WTC11 (cell line): ENCODE measurements around the gene CACNA1E. TPM values are rescaled to one million over a fixed set of nuclear protein-coding genes. Genes with fewer than 3 reads are reported as not detected.

Source experiments
- ATAC-seq: fragments of 200-7000 bp; cut with Tn5 transposase; 2 replicates; pipeline ENCODE4 v1.10.0; 2021; ENCODE audit warnings: mild to moderate bottlenecking, moderate library complexity
- CTCF ChIA-PET: fragments of 300-600 bp; sonication (Branson Sonifier 250); formaldehyde crosslinking; loops from one replicate; lab custom pipeline; 2021; ENCODE audit warnings: antibody characterized with exemption; lab: Charles Lee
- POLR2A ChIA-PET: fragments of 350-600 bp; sonication (Branson Sonifier 250); formaldehyde crosslinking; loops from one replicate; lab custom pipeline; 2021; ENCODE audit warnings: antibody characterized with exemption; lab: Charles Lee
- DNase-seq: peaks from one replicate; pipeline ENCODE4 v3.0.0; 2021; ENCODE audit warnings: low spot score
- H3K27ac Mint-ChIP-seq: 2 replicates; pipeline ENCODE4 v1.8.0; 2021; ENCODE audit warnings: mixed read lengths
- H3K27me3 Mint-ChIP-seq: 2 replicates; pipeline ENCODE4 v1.8.0; 2021; ENCODE audit warnings: low read depth, mild to moderate bottlenecking, moderate library complexity, mixed read lengths
- H3K36me3 Mint-ChIP-seq: 2 replicates; pipeline ENCODE4 v1.8.0; 2021; ENCODE audit warnings: mixed read lengths
- H3K4me1 Mint-ChIP-seq: 2 replicates; pipeline ENCODE4 v1.8.0; 2022; ENCODE audit warnings: mixed read lengths
- H3K4me3 Mint-ChIP-seq: 2 replicates; pipeline ENCODE4 v1.8.0; 2021; ENCODE audit warnings: mild to moderate bottlenecking, moderate library complexity, mixed read lengths
- H3K9me3 Mint-ChIP-seq: 2 replicates; pipeline ENCODE4 v1.8.0; 2021; ENCODE audit warnings: mixed read lengths
- ELF4 ChIP-seq: sonication (generic); formaldehyde crosslinking; IDR thresholded peaks from 2 replicates; pipeline ENCODE4 v1.8.1; 2022; ENCODE audit warnings: low read depth, mild to moderate bottlenecking, moderate library complexity, missing genetic modification reagents
- NFYB ChIP-seq: sonication (generic); formaldehyde crosslinking; conservative IDR thresholded peaks from 2 replicates; pipeline ENCODE4 v1.8.0; 2022; ENCODE audit warnings: low read depth, missing genetic modification reagents
- RELA ChIP-seq: sonication (generic); formaldehyde crosslinking; IDR thresholded peaks from 2 replicates; pipeline ENCODE4 v1.8.1; 2022; ENCODE audit warnings: missing genetic modification reagents, mild to moderate bottlenecking, borderline replicate concordance
- ZNF232 ChIP-seq: sonication (generic); formaldehyde crosslinking; IDR thresholded peaks from 2 replicates; pipeline ENCODE4 v1.8.0; 2022; ENCODE audit warnings: mild to moderate bottlenecking, missing genetic modification reagents
- ZNF263 ChIP-seq: sonication (generic); formaldehyde crosslinking; IDR thresholded peaks from 2 replicates; pipeline ENCODE4 v1.8.1; 2022; ENCODE audit warnings: low read depth, mild to moderate bottlenecking, moderate library complexity, missing genetic modification reagents
- total RNA-seq: library from RNA; stranded (reverse); gene quantifications from 3 replicates; pipeline ENCODE4 v1.2.3, GENCODE V29; 2021
- TF ChIP-seq, protein P1 (sequence below): sonication (generic); formaldehyde crosslinking; IDR thresholded peaks from 2 replicates; pipeline ENCODE4 v1.8.0; 2023; ENCODE audit warnings: mild to moderate bottlenecking, missing genetic modification reagents
- TF ChIP-seq, protein P2 (sequence below): fragments of 250-450 bp; sonication (Bioruptor Pico); conservative IDR thresholded peaks from 2 replicates; pipeline ENCODE4 v1.9.0; 2021; ENCODE audit warnings: mild to moderate bottlenecking
- TF ChIP-seq, protein P3 (sequence below): fragments of 250-450 bp; sonication (Bioruptor Pico); IDR thresholded peaks from 2 replicates; pipeline ENCODE4 v2.1.2; 2022; ENCODE audit warnings: mild to moderate bottlenecking, moderate library complexity
- TF ChIP-seq, protein P4 (sequence below): sonication (generic); formaldehyde crosslinking; IDR thresholded peaks from 2 replicates; pipeline ENCODE4 v1.8.1; 2022; ENCODE audit warnings: mild to moderate bottlenecking, moderate library complexity, missing genetic modification reagents
- TF ChIP-seq, protein P5 (sequence below): sonication (generic); formaldehyde crosslinking; IDR thresholded peaks from 2 replicates; pipeline ENCODE4 v1.8.0; 2023; ENCODE audit warnings: missing genetic modification reagents
- TF ChIP-seq, protein P6 (sequence below): sonication (generic); formaldehyde crosslinking; IDR thresholded peaks from 2 replicates; pipeline ENCODE4 v1.8.1; 2022; ENCODE audit warnings: low read depth, mild to moderate bottlenecking, moderate library complexity, missing genetic modification reagents, borderline replicate concordance

The CACNA1E gene
- total RNA-seq, 1 experiment from 2014 or later, result 0.63 TPM

DNA sequence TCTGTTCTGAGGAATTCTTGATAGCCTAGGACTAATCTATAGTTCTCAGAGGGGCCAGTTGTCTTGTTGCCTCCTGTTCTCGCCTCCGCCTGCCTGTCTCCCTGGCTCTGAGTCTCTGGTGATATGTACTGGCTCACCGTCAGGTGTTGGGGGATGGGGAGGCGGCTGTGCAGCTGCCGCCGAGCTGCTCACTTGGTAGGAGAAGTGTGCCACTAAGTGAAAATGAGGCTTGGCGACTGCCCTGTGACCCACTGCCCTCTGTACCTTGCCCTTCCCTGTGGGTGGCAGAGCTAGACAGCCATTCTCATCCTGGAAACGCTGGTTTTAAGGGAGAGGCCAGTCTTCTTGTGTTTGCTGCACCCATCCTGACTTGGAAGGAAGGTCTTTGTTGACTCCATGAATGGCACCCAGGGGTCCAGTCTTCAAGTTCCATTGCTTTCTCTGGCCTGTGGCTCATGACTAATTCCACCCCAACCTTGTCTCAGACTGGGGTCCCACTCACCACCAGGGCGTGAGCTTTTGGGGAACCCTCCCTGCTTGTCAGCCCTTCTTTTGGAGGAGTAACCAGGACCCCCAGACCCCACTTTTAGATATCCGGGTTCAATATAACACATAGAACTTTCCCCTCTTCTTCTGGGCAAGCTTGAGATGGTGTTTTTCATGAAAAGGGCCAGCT lies 120.6 kb downstream of the CACNA1E start (continued):
- TF ChIP-seq, protein P1, sequence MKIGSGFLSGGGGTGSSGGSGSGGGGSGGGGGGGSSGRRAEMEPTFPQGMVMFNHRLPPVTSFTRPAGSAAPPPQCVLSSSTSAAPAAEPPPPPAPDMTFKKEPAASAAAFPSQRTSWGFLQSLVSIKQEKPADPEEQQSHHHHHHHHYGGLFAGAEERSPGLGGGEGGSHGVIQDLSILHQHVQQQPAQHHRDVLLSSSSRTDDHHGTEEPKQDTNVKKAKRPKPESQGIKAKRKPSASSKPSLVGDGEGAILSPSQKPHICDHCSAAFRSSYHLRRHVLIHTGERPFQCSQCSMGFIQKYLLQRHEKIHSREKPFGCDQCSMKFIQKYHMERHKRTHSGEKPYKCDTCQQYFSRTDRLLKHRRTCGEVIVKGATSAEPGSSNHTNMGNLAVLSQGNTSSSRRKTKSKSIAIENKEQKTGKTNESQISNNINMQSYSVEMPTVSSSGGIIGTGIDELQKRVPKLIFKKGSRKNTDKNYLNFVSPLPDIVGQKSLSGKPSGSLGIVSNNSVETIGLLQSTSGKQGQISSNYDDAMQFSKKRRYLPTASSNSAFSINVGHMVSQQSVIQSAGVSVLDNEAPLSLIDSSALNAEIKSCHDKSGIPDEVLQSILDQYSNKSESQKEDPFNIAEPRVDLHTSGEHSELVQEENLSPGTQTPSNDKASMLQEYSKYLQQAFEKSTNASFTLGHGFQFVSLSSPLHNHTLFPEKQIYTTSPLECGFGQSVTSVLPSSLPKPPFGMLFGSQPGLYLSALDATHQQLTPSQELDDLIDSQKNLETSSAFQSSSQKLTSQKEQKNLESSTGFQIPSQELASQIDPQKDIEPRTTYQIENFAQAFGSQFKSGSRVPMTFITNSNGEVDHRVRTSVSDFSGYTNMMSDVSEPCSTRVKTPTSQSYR (CRISPR knock-in tag), result no peak
- TF ChIP-seq, protein P2, sequence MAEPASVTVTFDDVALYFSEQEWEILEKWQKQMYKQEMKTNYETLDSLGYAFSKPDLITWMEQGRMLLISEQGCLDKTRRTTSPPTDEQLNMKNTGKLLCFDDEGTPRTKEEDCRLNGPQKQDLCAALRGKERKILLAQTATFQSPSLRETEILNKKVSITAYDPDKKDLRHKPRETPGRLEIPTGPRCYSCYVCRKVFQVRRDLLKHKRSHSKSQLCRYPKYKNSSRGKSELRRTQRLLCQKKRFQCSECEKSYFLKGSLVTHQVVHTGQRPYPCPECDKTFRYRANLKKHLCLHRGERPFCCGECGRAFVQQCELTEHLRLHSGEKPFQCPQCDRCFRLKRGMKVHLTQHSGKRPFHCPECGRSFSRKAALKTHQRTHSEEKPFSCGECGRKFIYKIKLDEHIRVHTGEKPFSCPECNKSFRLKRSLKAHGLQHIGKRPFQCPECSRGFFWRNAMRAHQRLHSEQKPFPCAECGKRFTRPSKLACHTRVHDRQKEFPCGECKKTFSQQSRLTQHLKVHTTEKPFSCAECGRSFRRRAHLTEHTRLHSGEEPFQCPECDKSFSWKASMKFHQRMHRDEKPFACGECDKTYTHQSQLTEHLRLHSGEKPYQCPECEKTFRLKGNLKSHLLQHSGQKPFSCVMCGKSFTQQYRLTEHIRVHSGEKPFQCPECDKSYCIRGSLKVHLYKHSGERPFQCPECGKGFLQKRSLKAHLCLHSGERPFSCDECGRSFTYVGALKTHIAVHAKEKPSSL (CRISPR knock-in tag), result no peak
- no peak for TF ChIP-seq RELA (CRISPR knock-in tag)
- TF ChIP-seq, protein P3, sequence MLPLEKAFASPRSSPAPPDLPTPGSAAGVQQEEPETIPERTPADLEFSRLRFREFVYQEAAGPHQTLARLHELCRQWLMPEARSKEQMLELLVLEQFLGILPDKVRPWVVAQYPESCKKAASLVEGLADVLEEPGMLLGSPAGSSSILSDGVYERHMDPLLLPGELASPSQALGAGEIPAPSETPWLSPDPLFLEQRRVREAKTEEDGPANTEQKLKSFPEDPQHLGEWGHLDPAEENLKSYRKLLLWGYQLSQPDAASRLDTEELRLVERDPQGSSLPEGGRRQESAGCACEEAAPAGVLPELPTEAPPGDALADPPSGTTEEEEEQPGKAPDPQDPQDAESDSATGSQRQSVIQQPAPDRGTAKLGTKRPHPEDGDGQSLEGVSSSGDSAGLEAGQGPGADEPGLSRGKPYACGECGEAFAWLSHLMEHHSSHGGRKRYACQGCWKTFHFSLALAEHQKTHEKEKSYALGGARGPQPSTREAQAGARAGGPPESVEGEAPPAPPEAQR (CRISPR knock-in tag), result no peak
- TF ChIP-seq, all 79 proteins: peak for 0

DNA sequence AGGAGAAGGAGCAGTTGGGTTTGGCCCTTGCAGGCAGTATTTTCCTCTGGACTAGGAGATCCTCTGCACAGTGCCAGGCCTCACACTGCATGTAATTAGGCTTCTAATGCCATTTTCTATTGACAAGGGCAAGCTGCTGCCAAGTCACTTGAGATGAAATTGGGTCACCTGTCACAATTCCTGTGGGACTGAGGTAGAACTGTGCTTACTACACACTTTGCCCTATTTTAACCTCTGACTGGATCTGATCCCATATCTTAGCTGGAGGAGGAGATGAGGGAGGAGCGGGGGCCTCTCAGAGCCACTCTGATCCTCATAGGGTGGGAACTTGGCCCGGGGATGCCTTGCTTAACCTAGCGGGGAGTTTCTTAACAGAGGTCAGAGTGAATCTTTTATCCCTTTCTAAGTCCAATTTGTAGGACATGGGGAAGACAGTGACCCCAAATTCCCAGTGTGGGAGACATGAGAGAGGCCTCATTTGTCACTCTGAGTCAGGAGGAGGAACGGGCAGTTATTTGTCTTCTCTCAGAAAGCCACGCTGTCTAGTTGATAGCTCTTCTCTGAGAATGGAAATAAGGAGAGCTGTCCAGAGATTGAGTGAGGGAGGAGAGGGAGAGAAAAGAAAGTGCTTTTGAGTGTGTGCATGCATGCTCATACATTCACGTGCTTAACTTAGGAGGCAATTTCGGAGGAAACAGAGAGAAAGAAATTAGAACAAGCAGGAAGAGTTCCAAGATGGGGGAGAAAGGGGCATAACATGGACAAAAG lies 121.3 kb downstream of the CACNA1E start:
- H3K4me1 Mint-ChIP-seq, result peaks cover 25% of the 10 kb centered on the region
- H3K27me3 Mint-ChIP-seq, result peaks cover 8% of the 10 kb centered on the region
- H3K4me3 Mint-ChIP-seq, result no peak overlapping the region
- H3K27ac Mint-ChIP-seq, result no peak overlapping the region
- DNase-seq (no peak), ATAC-seq (no peak)
- POLR2A ChIA-PET, result no interaction called here
- H3K36me3 Mint-ChIP-seq, result no peaks in the 10 kb centered on the region
- TF ChIP-seq NFYB (CRISPR knock-in tag) (no peak), ELF4 (CRISPR knock-in tag) (no peak), ZNF263 (CRISPR knock-in tag) (no peak)
- TF ChIP-seq, protein P4, sequence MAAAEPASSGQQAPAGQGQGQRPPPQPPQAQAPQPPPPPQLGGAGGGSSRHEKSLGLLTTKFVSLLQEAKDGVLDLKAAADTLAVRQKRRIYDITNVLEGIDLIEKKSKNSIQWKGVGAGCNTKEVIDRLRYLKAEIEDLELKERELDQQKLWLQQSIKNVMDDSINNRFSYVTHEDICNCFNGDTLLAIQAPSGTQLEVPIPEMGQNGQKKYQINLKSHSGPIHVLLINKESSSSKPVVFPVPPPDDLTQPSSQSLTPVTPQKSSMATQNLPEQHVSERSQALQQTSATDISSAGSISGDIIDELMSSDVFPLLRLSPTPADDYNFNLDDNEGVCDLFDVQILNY (CRISPR knock-in tag), result no peak
- TF ChIP-seq, protein P1 (CRISPR knock-in tag), result no peak
- CTCF ChIA-PET, result no interaction called here
- H3K9me3 Mint-ChIP-seq, result peaks cover 16% of the 10 kb centered on the region

DNA sequence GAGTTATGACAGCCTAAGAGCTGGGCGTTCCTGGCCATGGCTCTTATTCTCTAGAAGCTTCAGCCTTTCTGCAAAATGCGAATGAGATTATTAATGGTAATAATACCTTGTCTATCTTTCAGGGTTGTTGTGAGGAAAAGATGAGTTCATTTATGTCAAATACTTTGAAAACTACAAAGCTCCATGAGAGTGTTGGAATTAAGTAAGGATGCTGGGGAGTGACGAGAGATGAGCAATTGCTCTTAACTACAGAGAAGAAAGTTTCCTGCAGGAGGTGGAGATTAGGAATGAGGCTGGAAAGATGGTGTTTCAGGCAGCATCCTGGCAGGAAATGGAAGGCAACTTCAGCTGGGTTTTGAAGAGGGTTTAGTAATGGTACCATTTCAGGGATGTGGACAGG lies 124.2 kb downstream of the CACNA1E start:
- no peak for ATAC-seq
- CTCF ChIA-PET, result interaction anchor here (0.6 to 0.8 kb wide), 2 partner anchors 329 to 409 kb away, joined by 3 read pairs; no protein-coding TSS in a partner anchor
- TF ChIP-seq ZNF263 (CRISPR knock-in tag), result no peak
- TF ChIP-seq, protein P5, sequence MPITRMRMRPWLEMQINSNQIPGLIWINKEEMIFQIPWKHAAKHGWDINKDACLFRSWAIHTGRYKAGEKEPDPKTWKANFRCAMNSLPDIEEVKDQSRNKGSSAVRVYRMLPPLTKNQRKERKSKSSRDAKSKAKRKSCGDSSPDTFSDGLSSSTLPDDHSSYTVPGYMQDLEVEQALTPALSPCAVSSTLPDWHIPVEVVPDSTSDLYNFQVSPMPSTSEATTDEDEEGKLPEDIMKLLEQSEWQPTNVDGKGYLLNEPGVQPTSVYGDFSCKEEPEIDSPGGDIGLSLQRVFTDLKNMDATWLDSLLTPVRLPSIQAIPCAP (CRISPR knock-in tag), result no peak
- TF ChIP-seq ZNF232 (CRISPR knock-in tag), result no peak
- TF ChIP-seq, protein P6, sequence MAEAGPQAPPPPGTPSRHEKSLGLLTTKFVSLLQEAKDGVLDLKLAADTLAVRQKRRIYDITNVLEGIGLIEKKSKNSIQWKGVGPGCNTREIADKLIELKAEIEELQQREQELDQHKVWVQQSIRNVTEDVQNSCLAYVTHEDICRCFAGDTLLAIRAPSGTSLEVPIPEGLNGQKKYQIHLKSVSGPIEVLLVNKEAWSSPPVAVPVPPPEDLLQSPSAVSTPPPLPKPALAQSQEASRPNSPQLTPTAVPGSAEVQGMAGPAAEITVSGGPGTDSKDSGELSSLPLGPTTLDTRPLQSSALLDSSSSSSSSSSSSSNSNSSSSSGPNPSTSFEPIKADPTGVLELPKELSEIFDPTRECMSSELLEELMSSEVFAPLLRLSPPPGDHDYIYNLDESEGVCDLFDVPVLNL (CRISPR knock-in tag), result no peak
- TF ChIP-seq, all 79 proteins: peak for 0
- Mint-ChIP-seq H3K4me1 (peaks cover 28% of the 10 kb centered on the region), H3K27ac (no peak overlapping the region), H3K27me3 (peaks cover 3% of the 10 kb centered on the region; the same call in 1 of the 2 replicates), H3K4me3 (no peak overlapping the region), H3K9me3 (peaks cover 4% of the 10 kb centered on the region; the same call in 1 of the 2 replicates), H3K36me3 (no peaks in the 10 kb centered on the region)
- POLR2A ChIA-PET, result no interaction called here
- DNase-seq, result no peak
